Bronchial epithelial cell (primary cell): ENCODE data around the gene CPZ. TPM values are rescaled to one million over a fixed set of nuclear protein-coding genes. Genes with fewer than 3 reads are reported as not detected.

Experiments
- DNase-seq: peaks from one replicate; pipeline ENCODE4 v3.0.0-alpha.2; 2010; ENCODE audit warnings: low read depth
- FAIRE-seq: peaks from 2 replicates; lab custom pipeline; 2011; peaks lifted over from hg19 to GRCh38; lab: Jason Lieb, UNC
- H3K27me3 ChIP-seq: 2 replicates; pipeline ENCODE4 v1.5.1; 2011; ENCODE audit warnings: low read length; ENCODE audit not compliant: control insufficient read depth, insufficient read depth
- H3K36me3 ChIP-seq: 2 replicates; pipeline ENCODE4 v1.5.1; 2011; ENCODE audit warnings: low read length; ENCODE audit not compliant: control insufficient read depth, insufficient read depth
- H3K4me3 ChIP-seq: 2 replicates; pipeline ENCODE4 v1.5.1; 2011; ENCODE audit warnings: mild to moderate bottlenecking, low read depth, low read length, control low read depth
- CTCF ChIP-seq: IDR thresholded peaks from 2 replicates; pipeline ENCODE4 v1.5.1; 2011; ENCODE audit warnings: mild to moderate bottlenecking, moderate library complexity, low read length, control low read depth, inconsistent platforms; ENCODE audit not compliant: insufficient read depth, severe bottlenecking
- total RNA-seq: library from RNA; depleted of rRNA; stranded (reverse); fragments of >200 nt; gene quantifications from 2 replicates; pipeline ENCODE4 v1.2.1, GENCODE V29; 2014

The CPZ gene
- total RNA-seq, 1 donor from 2014 or later = 0.26 TPM

DNA sequence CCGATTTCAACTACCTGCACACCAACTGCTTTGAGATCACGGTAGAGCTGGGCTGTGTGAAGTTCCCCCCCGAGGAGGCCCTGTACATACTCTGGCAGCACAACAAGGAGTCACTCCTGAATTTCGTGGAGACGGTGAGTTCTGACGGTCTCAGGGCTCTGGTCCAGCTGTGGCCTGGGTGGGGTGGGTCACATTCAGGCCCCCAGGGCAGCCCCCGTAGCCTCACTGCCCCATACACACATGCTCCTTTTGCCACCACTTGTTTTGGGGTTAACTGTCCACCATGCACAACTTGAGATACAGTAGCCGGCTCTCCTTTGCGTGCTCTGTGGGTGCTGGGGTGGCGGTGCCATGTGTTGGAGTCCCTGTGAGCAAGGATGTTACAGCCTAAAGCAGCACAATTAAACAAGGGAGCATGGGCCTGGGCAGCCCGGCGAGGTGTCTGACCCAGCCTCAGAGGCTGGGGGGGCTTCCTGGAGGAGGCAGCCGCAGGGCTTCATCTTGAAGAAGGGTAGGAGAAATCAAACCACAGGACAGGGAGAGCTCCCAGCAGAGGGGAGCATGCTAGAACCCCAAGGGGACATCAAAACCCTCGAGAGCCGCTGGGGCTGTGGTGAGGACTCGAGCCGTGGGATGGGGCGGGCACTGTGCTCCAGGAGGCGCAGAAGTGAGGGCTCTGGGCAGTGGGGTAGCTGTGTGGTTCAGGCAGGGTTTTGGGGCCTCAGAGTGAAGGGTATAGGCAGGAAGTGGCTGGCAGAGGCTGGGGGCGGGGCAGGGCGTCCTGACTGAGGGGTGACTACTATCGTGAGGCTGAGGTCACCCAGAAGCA is 22.0 kb downstream of the CPZ start:
- H3K4me3 ChIP-seq = no peak overlapping the region
- FAIRE-seq = no peak
- no peak for TF ChIP-seq CTCF
- no peak for DNase-seq
- H3K36me3 ChIP-seq = no peaks in the 10 kb centered on the region
- no peaks in the 10 kb centered on the region for H3K27me3 ChIP-seq

DNA sequence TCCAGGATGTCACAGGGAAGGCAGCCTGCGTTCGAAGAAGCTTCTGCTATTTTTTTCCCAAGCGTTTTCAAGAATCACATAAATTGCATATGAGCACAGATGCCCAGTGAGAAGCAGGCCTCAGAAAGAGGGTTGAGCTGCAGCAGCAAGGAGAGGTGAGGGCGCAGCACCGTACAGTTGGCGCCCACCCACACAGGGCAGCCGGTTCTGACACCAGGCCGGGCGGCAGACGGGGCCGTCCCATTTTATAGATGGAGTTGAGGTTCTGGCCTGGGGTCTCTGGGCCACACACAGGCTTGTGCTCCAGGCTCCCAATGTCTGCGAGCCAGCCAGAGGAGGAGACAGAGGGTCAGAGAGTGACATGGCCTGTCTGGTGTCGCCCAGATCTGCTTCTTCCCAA is 22.8 kb downstream of the CPZ start:
- no peaks in the 10 kb centered on the region for H3K27me3 ChIP-seq
- DNase-seq (no peak), FAIRE-seq (no peak)
- H3K4me3 ChIP-seq = no peak overlapping the region
- TF ChIP-seq CTCF = no peak
- no peaks in the 10 kb centered on the region for H3K36me3 ChIP-seq

- no peak overlapping the region for H3K4me3 ChIP-seq
- TF ChIP-seq CTCF = no peak
- no peaks in the 10 kb centered on the region for H3K36me3 ChIP-seq
- FAIRE-seq (no peak), DNase-seq (no peak)
- H3K27me3 ChIP-seq = no peaks in the 10 kb centered on the region
Measured at GRCh38 chr4:8615921-8616787, 23.6 kb downstream of the CPZ start.

DNA sequence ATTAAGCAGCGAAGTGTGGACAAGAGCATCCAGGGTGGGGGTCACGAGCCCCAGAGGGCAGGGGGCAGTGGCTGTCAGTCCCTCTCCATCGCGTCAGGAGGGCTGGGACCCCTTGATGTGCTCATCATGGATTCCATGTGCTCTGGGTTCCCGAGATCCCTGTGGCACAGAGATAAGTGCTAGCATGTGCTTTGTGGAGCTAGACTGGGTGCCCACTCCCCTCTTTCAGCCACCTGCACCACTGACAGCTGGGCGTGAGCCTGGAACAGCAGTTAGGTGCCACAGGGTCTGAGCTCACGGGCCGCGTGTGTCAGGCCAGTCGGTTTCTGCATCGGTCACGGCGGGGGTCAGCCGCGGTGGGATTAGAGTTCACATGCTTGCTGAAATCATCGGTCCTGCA is 24.3 kb downstream of the CPZ start:
- DNase-seq = no peak
- TF ChIP-seq CTCF = no peak
- H3K4me3 ChIP-seq = no peak overlapping the region
- H3K27me3 ChIP-seq = no peaks in the 10 kb centered on the region
- FAIRE-seq = no peak
- no peaks in the 10 kb centered on the region for H3K36me3 ChIP-seq

DNA sequence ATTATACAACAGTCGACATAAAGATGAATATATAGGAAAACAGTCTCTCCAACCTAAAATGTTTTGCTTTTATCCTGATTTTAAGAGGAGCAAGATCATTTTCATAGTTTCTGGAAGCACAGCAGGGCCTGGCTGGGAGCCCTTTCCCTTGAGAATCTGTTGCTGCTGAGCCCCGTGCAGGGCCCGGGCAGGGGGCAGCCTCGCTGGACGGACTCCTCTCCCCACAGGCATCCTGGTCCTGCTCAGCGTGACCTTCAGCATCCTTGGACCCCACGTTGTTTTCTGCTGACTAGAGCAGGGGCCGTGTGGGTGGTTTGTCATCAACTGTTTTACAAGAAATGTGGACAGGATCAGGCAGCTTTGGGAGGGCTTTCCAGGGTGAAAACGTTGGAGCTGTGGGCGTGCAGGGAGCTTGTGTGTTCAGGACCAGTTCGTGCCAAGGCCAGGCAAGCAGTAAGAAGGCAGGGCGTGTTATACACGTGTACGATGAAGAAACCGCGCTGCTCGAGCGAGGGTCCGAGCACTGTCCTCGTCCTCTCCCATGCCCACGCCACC is 25.0 kb downstream of the CPZ start:
- H3K36me3 ChIP-seq = no peaks in the 10 kb centered on the region
- no peaks in the 10 kb centered on the region for H3K27me3 ChIP-seq
- DNase-seq (no peak), FAIRE-seq (no peak)
- no peak for TF ChIP-seq CTCF
- no peak overlapping the region for H3K4me3 ChIP-seq
